Osteoblast (primary cell): Measurements from ENCODE around the gene COL4A1. TPM values are rescaled to one million over a fixed set of nuclear protein-coding genes. Genes with fewer than 3 reads are reported as not detected.

Source experiments
- DNase-seq: peaks from one replicate; pipeline ENCODE4 v3.0.0; 2011; ENCODE audit warnings: low spot score, mixed read lengths; ENCODE audit not compliant: insufficient read length; ENCODE audit errors: missing footprints
- H2AFZ ChIP-seq: 2 replicates; pipeline ENCODE4 v1.6.0; 2011; ENCODE audit warnings: mild to moderate bottlenecking, low read length
- H3K27ac ChIP-seq: 2 replicates; pipeline ENCODE4 v1.5.1; 2011; ENCODE audit warnings: mild to moderate bottlenecking, low read depth, low read length, moderate library complexity
- H3K27me3 ChIP-seq: 2 replicates; pipeline ENCODE4 v1.6.0; 2012; ENCODE audit warnings: mild to moderate bottlenecking, control low read depth, inconsistent platforms, low read length, moderate library complexity; ENCODE audit not compliant: insufficient read depth
- H3K36me3 ChIP-seq: 2 replicates; pipeline ENCODE4 v1.5.1; 2011; ENCODE audit warnings: mild to moderate bottlenecking, low read length, control low read depth, moderate library complexity; ENCODE audit not compliant: insufficient read depth
- H3K4me1 ChIP-seq: 2 replicates; pipeline ENCODE4 v1.5.1; 2011; ENCODE audit warnings: mild to moderate bottlenecking, low read length, control low read depth, moderate library complexity; ENCODE audit not compliant: insufficient read depth
- H3K4me2 ChIP-seq: 2 replicates; pipeline ENCODE4 v1.6.0; 2011; ENCODE audit warnings: mild to moderate bottlenecking, low read length; ENCODE audit not compliant: insufficient read depth
- H3K4me3 ChIP-seq: fragments of 200-600 bp; sonication (generic); 3 replicates; pipeline ENCODE4 v1.5.1; 2012; ENCODE audit warnings: mild to moderate bottlenecking, low read length, inconsistent platforms; ENCODE audit not compliant: insufficient read depth
- H3K79me2 ChIP-seq: 2 replicates; pipeline ENCODE4 v1.6.0; 2012; ENCODE audit warnings: mild to moderate bottlenecking, low read length, control low read depth, inconsistent platforms; ENCODE audit not compliant: insufficient read depth
- H3K9me3 ChIP-seq: 2 replicates; pipeline ENCODE4 v1.5.1; 2011; ENCODE audit warnings: low read depth, low read length, control low read depth
- H4K20me1 ChIP-seq: 2 replicates; pipeline ENCODE4 v1.6.0; 2012; ENCODE audit warnings: mild to moderate bottlenecking, low read length, control low read depth; ENCODE audit not compliant: insufficient read depth
- total RNA-seq: library from RNA; depleted of rRNA; stranded (reverse); fragments of >200 nt; gene quantifications from 2 replicates; pipeline ENCODE4 v1.2.3, GENCODE V29; 2012
- TF ChIP-seq, protein P1 (sequence below): IDR thresholded peaks from 2 replicates; pipeline ENCODE4 v1.5.1; 2011; ENCODE audit warnings: mild to moderate bottlenecking, low read depth, low read length, moderate library complexity; ENCODE audit errors: extremely low read depth

Gene COL4A1
- total RNA-seq, 1 donor, result 412 TPM

DNA sequence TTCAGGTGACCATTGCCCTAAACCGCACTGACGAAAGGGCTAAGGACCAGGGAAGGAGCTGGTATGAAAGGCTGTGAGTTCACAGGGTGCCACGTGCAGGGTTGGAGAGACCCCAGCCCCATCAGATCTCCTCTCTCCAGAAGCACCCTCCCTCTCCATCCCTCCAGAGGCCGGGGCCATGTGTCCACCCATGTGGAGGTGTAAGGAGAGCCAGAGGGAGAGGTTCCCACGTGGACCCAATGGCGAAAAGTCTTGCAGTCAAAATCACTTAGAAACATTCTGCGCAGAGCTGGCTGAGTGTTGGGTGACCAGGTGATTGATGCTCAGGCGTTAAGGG is 168.3 kb downstream of the COL4A1 start:
- Histone ChIP-seq H3K4me2 (peak overlapping the region; percentile 95), H3K4me1 (peaks cover 18% of the 10 kb centered on the region), H2AFZ (peak overlapping the region; percentile 80), H3K79me2 (no peaks in the 10 kb centered on the region), H3K4me3 (peak overlapping the region; percentile 70), H3K27ac (peak overlapping the region; percentile 7), H3K27me3 (no peaks in the 10 kb centered on the region), H3K36me3 (no peaks in the 10 kb centered on the region), H4K20me1 (no peaks in the 10 kb centered on the region), H3K9me3 (no peaks in the 10 kb centered on the region)
- DNase-seq, result peak; percentile 85
- TF ChIP-seq, protein P1, sequence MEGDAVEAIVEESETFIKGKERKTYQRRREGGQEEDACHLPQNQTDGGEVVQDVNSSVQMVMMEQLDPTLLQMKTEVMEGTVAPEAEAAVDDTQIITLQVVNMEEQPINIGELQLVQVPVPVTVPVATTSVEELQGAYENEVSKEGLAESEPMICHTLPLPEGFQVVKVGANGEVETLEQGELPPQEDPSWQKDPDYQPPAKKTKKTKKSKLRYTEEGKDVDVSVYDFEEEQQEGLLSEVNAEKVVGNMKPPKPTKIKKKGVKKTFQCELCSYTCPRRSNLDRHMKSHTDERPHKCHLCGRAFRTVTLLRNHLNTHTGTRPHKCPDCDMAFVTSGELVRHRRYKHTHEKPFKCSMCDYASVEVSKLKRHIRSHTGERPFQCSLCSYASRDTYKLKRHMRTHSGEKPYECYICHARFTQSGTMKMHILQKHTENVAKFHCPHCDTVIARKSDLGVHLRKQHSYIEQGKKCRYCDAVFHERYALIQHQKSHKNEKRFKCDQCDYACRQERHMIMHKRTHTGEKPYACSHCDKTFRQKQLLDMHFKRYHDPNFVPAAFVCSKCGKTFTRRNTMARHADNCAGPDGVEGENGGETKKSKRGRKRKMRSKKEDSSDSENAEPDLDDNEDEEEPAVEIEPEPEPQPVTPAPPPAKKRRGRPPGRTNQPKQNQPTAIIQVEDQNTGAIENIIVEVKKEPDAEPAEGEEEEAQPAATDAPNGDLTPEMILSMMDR, result no peak

DNA sequence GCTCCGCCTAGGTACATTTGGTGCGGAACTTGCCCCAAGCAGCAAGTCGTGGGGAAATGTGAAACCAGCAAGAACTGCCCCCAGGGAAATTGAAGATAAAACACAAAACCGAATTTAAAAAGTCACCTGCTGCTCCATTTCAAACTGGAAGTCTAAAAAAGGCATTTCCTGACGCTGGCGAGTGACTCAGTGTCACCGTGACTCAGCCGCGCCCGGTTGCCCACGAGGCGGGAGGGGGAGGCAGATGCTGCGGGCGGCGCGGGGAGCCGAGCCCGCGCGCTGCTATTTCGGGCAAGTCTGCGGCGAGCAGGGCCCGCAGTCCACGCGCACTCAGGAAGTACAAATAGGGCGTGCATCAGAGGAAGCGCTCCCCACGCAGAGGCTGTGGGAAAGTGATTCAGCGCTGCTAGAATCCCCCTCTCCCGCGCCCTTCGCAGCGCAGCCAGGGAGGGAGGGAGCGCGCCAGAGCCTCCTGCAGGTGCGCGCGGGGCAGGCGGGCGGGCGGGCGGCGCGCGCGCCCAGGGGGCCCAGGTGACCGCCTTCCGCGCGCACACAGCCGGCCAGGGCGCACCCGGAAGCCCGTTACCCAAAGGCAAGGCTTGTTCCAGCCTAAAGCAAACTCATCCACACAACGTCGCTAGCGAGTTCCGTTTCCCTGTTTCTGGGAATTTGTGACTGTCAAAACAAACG is 168.8 kb downstream of the COL4A1 start:
- peak; percentile 99 for DNase-seq
- TF ChIP-seq, protein P1, result no peak
- H3K36me3 ChIP-seq, result no peaks in the 10 kb centered on the region
- H2AFZ ChIP-seq, result peak overlapping the region; percentile 80
- H3K27ac ChIP-seq, result peak overlapping the region; percentile 13
- H4K20me1 ChIP-seq, result no peaks in the 10 kb centered on the region
- peak overlapping the region; percentile 70 for H3K4me3 ChIP-seq
- H3K79me2 ChIP-seq, result no peaks in the 10 kb centered on the region
- H3K4me1 ChIP-seq, result peaks cover 18% of the 10 kb centered on the region
- peak overlapping the region; percentile 95 for H3K4me2 ChIP-seq
- no peaks in the 10 kb centered on the region for H3K27me3 ChIP-seq
- H3K9me3 ChIP-seq, result no peaks in the 10 kb centered on the region

DNA sequence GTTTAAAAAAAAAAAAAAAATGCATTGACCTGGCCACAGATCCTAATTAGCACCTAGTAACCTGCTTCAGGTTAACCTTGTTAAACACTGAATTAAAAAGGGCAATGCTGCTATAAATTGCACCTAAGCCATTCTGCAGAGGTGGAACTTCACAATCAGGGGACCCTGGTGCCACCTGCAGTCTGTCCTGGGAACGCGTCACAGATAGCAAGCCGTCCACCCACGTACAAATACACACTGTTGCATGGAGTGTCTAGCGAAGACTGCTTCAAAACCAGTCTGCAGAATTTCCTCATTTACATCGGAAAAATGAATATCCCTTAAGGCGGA is 169.3 kb downstream of the COL4A1 start:
- Histone ChIP-seq H3K79me2 (no peaks in the 10 kb centered on the region), H3K4me3 (peak overlapping the region; percentile 70), H3K36me3 (no peaks in the 10 kb centered on the region), H3K4me2 (peak overlapping the region; percentile 95), H3K4me1 (peaks cover 20% of the 10 kb centered on the region), H3K9me3 (no peaks in the 10 kb centered on the region), H3K27me3 (no peaks in the 10 kb centered on the region), H2AFZ (peak overlapping the region; percentile 69), H3K27ac (peak overlapping the region; percentile 13), H4K20me1 (no peaks in the 10 kb centered on the region)
- TF ChIP-seq, protein P1, result no peak
- DNase-seq, result peak; percentile 81

DNA sequence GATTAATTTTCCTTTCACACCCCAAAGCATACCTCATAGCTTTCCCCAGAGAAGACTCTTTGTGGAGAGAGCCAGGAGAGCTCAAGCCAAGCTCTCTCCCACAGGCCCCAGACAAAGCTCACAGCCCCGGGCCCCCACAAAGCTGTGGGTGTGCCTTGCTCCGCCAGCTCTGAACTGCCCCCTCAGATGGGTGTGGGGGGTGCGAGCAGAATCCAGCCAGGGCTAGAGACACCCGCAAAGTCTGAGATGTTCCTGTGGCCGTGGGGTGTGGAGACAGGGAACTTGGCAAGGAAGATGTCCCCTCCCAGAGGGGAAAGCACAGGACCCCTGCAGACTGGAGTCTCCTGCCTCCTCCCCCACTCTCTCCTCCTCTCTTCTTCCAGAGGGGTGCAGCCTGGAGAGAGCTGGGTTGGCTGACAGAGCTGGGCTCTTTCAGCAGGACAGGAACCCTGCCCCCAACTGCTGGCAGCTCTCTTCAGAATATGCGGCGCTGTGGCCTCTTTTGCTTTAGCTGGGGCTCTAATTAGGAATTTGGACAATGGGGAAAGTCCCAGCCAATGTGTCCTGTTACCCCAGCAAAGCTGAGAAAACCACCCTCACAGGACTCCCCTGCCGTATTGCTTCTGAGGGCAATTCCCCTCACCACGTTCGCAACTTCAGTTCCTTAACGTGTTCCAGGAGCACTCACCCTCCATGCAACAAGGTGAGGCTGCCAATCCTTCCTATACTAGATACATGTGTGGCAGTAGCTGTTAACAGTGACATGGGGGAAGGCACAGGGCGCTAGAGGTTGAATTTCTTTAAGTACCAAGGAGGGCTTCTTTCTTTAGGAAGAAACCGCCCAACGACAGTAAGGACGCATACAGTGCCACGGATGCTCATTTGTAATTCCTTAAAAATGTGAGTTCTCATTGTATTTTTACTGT is 170.0 kb downstream of the COL4A1 start:
- no peaks in the 10 kb centered on the region for H3K9me3 ChIP-seq
- H3K27me3 ChIP-seq, result no peaks in the 10 kb centered on the region
- H3K36me3 ChIP-seq, result no peaks in the 10 kb centered on the region
- H3K4me1 ChIP-seq, result peaks cover 23% of the 10 kb centered on the region
- no peak overlapping the region for H3K4me3 ChIP-seq
- TF ChIP-seq, protein P1, result no peak
- no peaks in the 10 kb centered on the region for H3K79me2 ChIP-seq
- H4K20me1 ChIP-seq, result no peaks in the 10 kb centered on the region
- no peak overlapping the region for H3K27ac ChIP-seq
- peak overlapping the region; percentile 95 for H3K4me2 ChIP-seq
- H2AFZ ChIP-seq, result no peak overlapping the region
- DNase-seq, result peak; percentile 76
